Gastrocnemius medialis (tissue), 4 donors: ENCODE data around the gene TRIM71.

Experiments used
- CTCF ChIP-seq, 5 experiments: fragments of 450-650 bp in 3 of 5; fragments of 200-600 bp in 2 of 5; sonication (generic) in 2 of 5; IDR thresholded peaks in 4 of 5; conservative IDR thresholded peaks in 1 of 5; 1 replicate in 4 of 5; 2 replicates in 1 of 5; pipeline ENCODE4 v1.5.1; 2016 to 2019; ENCODE audit warnings: antibody characterized with exemption in 5 of 5, mild to moderate bottlenecking in 3 of 5, moderate library complexity in 3 of 5
- POLR2A ChIP-seq, 2 donors: fragments of 450-650 bp; IDR thresholded peaks; one replicate each; pipeline ENCODE4 v1.6.1; 2017; ENCODE audit warnings: antibody characterized with exemption in 2 of 2, mild to moderate bottlenecking in 2 of 2, moderate library complexity in 2 of 2

- TF ChIP-seq CTCF (IDR thresholded peaks at IDR 0.05 in 4 of 5, conservative IDR thresholded peaks at IDR 0.05 in 1 of 5) (no peak), POLR2A (IDR thresholded peaks at IDR 0.05) (no peak)
These were observed 20.0 kb downstream of the TRIM71 start for GRCh38 chr3:32837789-32838188.
